Naive thymus-derived CD8-positive, alpha-beta T cell (primary cell): Measurements from ENCODE around the gene SFRP5. TPM values are rescaled to one million over a fixed set of nuclear protein-coding genes. Genes with fewer than 3 reads are reported as not detected.
A peak's percentile ranks its signal among the peaks of the same experiment; 100 is the strongest.

Source experiments
- ATAC-seq, 2 donors: fragments of 150-1000 bp; cut with Tn5 transposase in 1 of 2; sonication (Bioruptor Pico), chemical (Tn5 transposase) in 1 of 2; 1 replicate in 1 of 2; 2 replicates in 1 of 2; pipeline ENCODE4 v1.10.0; 2021; ENCODE audit warnings: mild to moderate bottlenecking in 2 of 2, moderate library complexity in 2 of 2
- POLR2A ChIA-PET: fragments of 350-600 bp; sonication (Branson Sonifier 250); formaldehyde crosslinking; loops from one replicate; lab custom pipeline; 2021; ENCODE audit warnings: antibody characterized with exemption; lab: Charles Lee
- DNase-seq, 10 donors: peaks; one replicate each; pipeline versions ENCODE4 v3.0.0 to v3.0.0-alpha.2; 2020 to 2022
- H3K27ac Mint-ChIP-seq, 10 donors: one replicate each; pipeline ENCODE4 v1.8.0; 2020 to 2022; ENCODE audit warnings: mild to moderate bottlenecking in 10 of 10, mixed read lengths in 10 of 10, moderate library complexity in 4 of 10, inconsistent platforms in 1 of 10
- H3K27me3 Mint-ChIP-seq, 5 donors: one replicate each; pipeline ENCODE4 v1.8.0; 2021 to 2022; ENCODE audit warnings: mixed read lengths in 5 of 5
- H3K36me3 Mint-ChIP-seq, 3 donors: one replicate each; pipeline ENCODE4 v1.8.0; 2020 to 2022; ENCODE audit warnings: mixed read lengths in 3 of 3, mild to moderate bottlenecking in 2 of 3, inconsistent platforms in 1 of 3
- H3K4me1 Mint-ChIP-seq, 4 donors: one replicate each; pipeline ENCODE4 v1.8.0; 2021 to 2022; ENCODE audit warnings: mixed read lengths in 4 of 4
- H3K4me3 Mint-ChIP-seq, 10 donors: one replicate each; pipeline ENCODE4 v1.8.0; 2020 to 2022; ENCODE audit warnings: mild to moderate bottlenecking in 10 of 10, mixed read lengths in 10 of 10, moderate library complexity in 6 of 10, inconsistent platforms in 1 of 10
- H3K9me3 Mint-ChIP-seq, 9 donors: one replicate each; pipeline ENCODE4 v1.8.0; 2020 to 2022; ENCODE audit warnings: mixed read lengths in 9 of 9, mild to moderate bottlenecking in 3 of 9, inconsistent platforms in 1 of 9, moderate library complexity in 1 of 9
- polyA plus RNA-seq, 3 donors: library from polyadenylated mRNA; unstranded; fragments of 300-500 nt; fragmentation: Illumina TruSeq; gene quantifications; one replicate each; pipeline ENCODE4 v1.2.3, GENCODE V29; 2021
- total RNA-seq, 8 experiments: library from RNA in 2 of 8; stranded (reverse) in 2 of 8; gene quantifications; one replicate each; pipeline ENCODE4 v1.2.3 and lab custom pipeline; 2021 to 2026

SFRP5 gene
- total and polyA plus RNA-seq, 5 experiments from 2014 or later = 12.3 to 39.5 (median 14.4) TPM

- H3K27ac Mint-ChIP-seq = peak overlapping the region in 2 of 10 donors; percentile 52 to 61
- H3K9me3 Mint-ChIP-seq = peaks cover 0 to 26% (median 11%) of the 10 kb centered on the region in 9 donors
- no peak for ATAC-seq
- DNase-seq = no peak
- no peaks in the 10 kb centered on the region for H3K27me3 Mint-ChIP-seq
- POLR2A ChIA-PET = interaction anchor here (0.6 kb wide), 1 partner anchor 36 kb away, joined by 6 read pairs; no protein-coding TSS in a partner anchor
- no peak overlapping the region for H3K4me3 Mint-ChIP-seq
- peaks cover 11 to 21% (median 17%) of the 10 kb centered on the region in 4 donors for H3K4me1 Mint-ChIP-seq
- peaks cover 0 to 11% (median 9%) of the 10 kb centered on the region in 3 donors for H3K36me3 Mint-ChIP-seq
Measured at GRCh38 chr10:97801422-97801821, 29.6 kb upstream of the SFRP5 start.

GRCh38 chr10:97800474-97800873 lies 28.7 kb upstream of the SFRP5 start:
- Mint-ChIP-seq H3K4me1 (peaks cover 17 to 29% (median 25%) of the 10 kb centered on the region in 4 donors), H3K4me3 (no peak overlapping the region), H3K9me3 (peaks cover 0 to 26% (median 11%) of the 10 kb centered on the region in 9 donors), H3K36me3 (peaks cover 0 to 11% (median 9%) of the 10 kb centered on the region in 3 donors), H3K27ac (peak overlapping the region in 1 of 10 donors; percentile 61), H3K27me3 (no peaks in the 10 kb centered on the region)
- POLR2A ChIA-PET = interaction anchor here (0.6 kb wide), 1 partner anchor 204 kb away, joined by 4 read pairs; no protein-coding TSS in a partner anchor
- DNase-seq = no peak
- no peak for ATAC-seq

- H3K4me3 Mint-ChIP-seq = no peak overlapping the region
- peaks cover 0 to 11% (median 9%) of the 10 kb centered on the region in 3 donors for H3K36me3 Mint-ChIP-seq
Measured at GRCh38 chr10:97798958-97799610, 27.3 kb upstream of the SFRP5 start.

GRCh38 chr10:97796651-97797050 lies 24.9 kb upstream of the SFRP5 start:
- ATAC-seq (peak; percentile 77 to 88), DNase-seq (peak in 4 of 10 donors; percentile 7 to 59 (median 39))
- Mint-ChIP-seq H3K27ac (peak overlapping the region; percentile 6 to 86 (median 69)), H3K4me1 (peaks cover 29 to 56% (median 45%) of the 10 kb centered on the region in 4 donors), H3K27me3 (no peaks in the 10 kb centered on the region), H3K36me3 (peaks cover 0 to 11% (median 9%) of the 10 kb centered on the region in 3 donors), H3K4me3 (peak overlapping the region; percentile 52 to 87 (median 74)), H3K9me3 (peaks cover 0 to 26% (median 11%) of the 10 kb centered on the region in 9 donors)
- POLR2A ChIA-PET = interaction anchor here (0.9 to 2.2 kb wide), 7 partner anchors 10 to 73 kb away, joined by 3 to 19 read pairs (median 5); partner anchors contain the start of genes GOLGA7B and SFRP5

More at GRCh38 chr10:97798958-97799610, 27.3 kb upstream of the SFRP5 start:
- Mint-ChIP-seq H3K27me3 (no peaks in the 10 kb centered on the region), H3K4me1 (peaks cover 20 to 37% (median 30%) of the 10 kb centered on the region in 4 donors), H3K27ac (peak overlapping the region in 2 of 10 donors; percentile 20 to 86), H3K9me3 (peaks cover 0 to 26% (median 11%) of the 10 kb centered on the region in 9 donors)
- DNase-seq = no peak
- POLR2A ChIA-PET = interaction anchor here (0.6 kb wide), 1 partner anchor 14 kb away, joined by 6 read pairs; no protein-coding TSS in a partner anchor
- ATAC-seq = no peak

GRCh38 chr10:97795886-97796285 lies 24.1 kb upstream of the SFRP5 start:
- POLR2A ChIA-PET = interaction anchor here (1.1 to 2.2 kb wide), 4 partner anchors 14 to 73 kb away, joined by 5 to 19 read pairs (median 8); partner anchors contain the start of gene GOLGA7B
- Mint-ChIP-seq H3K27me3 (no peaks in the 10 kb centered on the region), H3K9me3 (peaks cover 0 to 26% (median 11%) of the 10 kb centered on the region in 9 donors), H3K4me3 (peak overlapping the region in 2 of 10 donors; percentile 73 to 84), H3K36me3 (peaks cover 0 to 11% (median 9%) of the 10 kb centered on the region in 3 donors), H3K27ac (peak overlapping the region in 6 of 10 donors; percentile 36 to 86 (median 78)), H3K4me1 (peaks cover 27 to 63% (median 46%) of the 10 kb centered on the region in 4 donors)
- DNase-seq = no peak
- no peak for ATAC-seq

GRCh38 chr10:97791824-97792721 lies 20.3 kb upstream of the SFRP5 start:
- Mint-ChIP-seq H3K4me3 (peak overlapping the region in 3 of 10 donors; percentile 10 to 42 (median 22)), H3K9me3 (no peaks in the 10 kb centered on the region), H3K36me3 (no peaks in the 10 kb centered on the region), H3K27me3 (peaks cover 0 to 2% (median 0%) of the 10 kb centered on the region in 5 donors), H3K4me1 (peaks cover 26 to 62% (median 40%) of the 10 kb centered on the region in 4 donors), H3K27ac (peak overlapping the region in 7 of 10 donors; percentile 15 to 76 (median 65))
- peak; percentile 56 to 80 for ATAC-seq
- POLR2A ChIA-PET = interaction anchor here (0.6 to 2.9 kb wide), 6 partner anchors 11 to 318 kb away, joined by 3 to 15 read pairs (median 6); partner anchors contain the start of genes GOLGA7B and SFRP5
- DNase-seq = peak; percentile 44 to 83 (median 68)

- POLR2A ChIA-PET = interaction anchor here (0.9 to 2.0 kb wide), 4 partner anchors 9 to 60 kb away, joined by 3 to 19 read pairs (median 4); partner anchors contain the start of genes GOLGA7B and SFRP5
- no peak for ATAC-seq
- no peaks in the 10 kb centered on the region for H3K36me3 Mint-ChIP-seq
- peak overlapping the region in 2 of 10 donors; percentile 22 to 26 for H3K4me3 Mint-ChIP-seq
- H3K27me3 Mint-ChIP-seq = peaks cover 0 to 2% (median 0%) of the 10 kb centered on the region in 5 donors
- peak overlapping the region in 4 of 10 donors; percentile 28 to 82 (median 65) for H3K27ac Mint-ChIP-seq
- peaks cover 16 to 41% (median 21%) of the 10 kb centered on the region in 4 donors for H3K4me1 Mint-ChIP-seq
- DNase-seq = no peak
- no peaks in the 10 kb centered on the region for H3K9me3 Mint-ChIP-seq
Measured at GRCh38 chr10:97789770-97790397, 18.1 kb upstream of the SFRP5 start.

GRCh38 chr10:97788552-97789442 lies 17.0 kb upstream of the SFRP5 start:
- Mint-ChIP-seq H3K4me1 (peaks cover 13 to 44% (median 17%) of the 10 kb centered on the region in 4 donors), H3K27me3 (peaks cover 0 to 2% (median 0%) of the 10 kb centered on the region in 5 donors), H3K4me3 (peak overlapping the region in 8 of 10 donors; percentile 7 to 77 (median 26)), H3K9me3 (no peaks in the 10 kb centered on the region), H3K36me3 (no peaks in the 10 kb centered on the region), H3K27ac (peak overlapping the region in 8 of 10 donors; percentile 33 to 84 (median 64))
- ATAC-seq = no peak
- no peak for DNase-seq
- POLR2A ChIA-PET = interaction anchor here (1.0 to 2.1 kb wide), 2 partner anchors 9 to 29 kb away, joined by 3 to 11 read pairs; no protein-coding TSS in a partner anchor

- no peak for ATAC-seq
- POLR2A ChIA-PET = no interaction called here
- peak overlapping the region in 1 of 10 donors; percentile 19 for H3K27ac Mint-ChIP-seq
- H3K27me3 Mint-ChIP-seq = peaks cover 0 to 2% (median 0%) of the 10 kb centered on the region in 5 donors
- H3K4me1 Mint-ChIP-seq = peaks cover 20 to 47% (median 28%) of the 10 kb centered on the region in 4 donors
- no peaks in the 10 kb centered on the region for H3K9me3 Mint-ChIP-seq
- no peaks in the 10 kb centered on the region for H3K36me3 Mint-ChIP-seq
- no peak for DNase-seq
- no peak overlapping the region for H3K4me3 Mint-ChIP-seq
Measured at GRCh38 chr10:97785731-97786130, 13.9 kb upstream of the SFRP5 start.

- Mint-ChIP-seq H3K27me3 (peaks cover 0 to 2% (median 0%) of the 10 kb centered on the region in 5 donors), H3K9me3 (no peaks in the 10 kb centered on the region), H3K4me3 (no peak overlapping the region), H3K4me1 (peaks cover 25 to 52% (median 33%) of the 10 kb centered on the region in 4 donors), H3K27ac (peak overlapping the region in 1 of 10 donors; percentile 4), H3K36me3 (no peaks in the 10 kb centered on the region)
- ATAC-seq = no peak
- DNase-seq = no peak
- POLR2A ChIA-PET = interaction anchor here (1.2 kb wide), 1 partner anchor 13 kb away, joined by 3 read pairs; no protein-coding TSS in a partner anchor
Measured at GRCh38 chr10:97785231-97785630, 13.4 kb upstream of the SFRP5 start.
